Mesenchymal stem cell (in vitro differentiated cells and primary cell): ENCODE results near the gene NFATC2IP.
A peak's percentile ranks its signal among the peaks of the same experiment; 100 is the strongest.

Source experiments
- DNase-seq: peaks from one replicate; pipeline ENCODE4 v3.0.0-alpha.2; 2013
- H2AFZ ChIP-seq: one replicate; pipeline ENCODE4 v1.6.1; 2013; ENCODE audit warnings: low read depth, mild to moderate bottlenecking, control low read depth, inconsistent platforms, low read length, moderate library complexity
- H2AK5ac ChIP-seq: 2 replicates; pipeline ENCODE4 v1.6.1; 2013; ENCODE audit warnings: low read length, moderate library complexity, mild to moderate bottlenecking, inconsistent platforms; ENCODE audit not compliant: severe bottlenecking
- H2BK120ac ChIP-seq: one replicate; pipeline ENCODE4 v1.6.1; 2013; ENCODE audit warnings: low read depth, mild to moderate bottlenecking, inconsistent platforms, low read length, moderate library complexity
- H2BK12ac ChIP-seq, 2 experiments: one replicate each; pipeline ENCODE4 v1.6.1; 2013; ENCODE audit warnings: inconsistent platforms in 2 of 2, low read length in 2 of 2, mild to moderate bottlenecking in 2 of 2, moderate library complexity in 2 of 2, control low read depth in 1 of 2
- H2BK15ac ChIP-seq: one replicate; pipeline ENCODE4 v1.6.1; 2013; ENCODE audit warnings: mild to moderate bottlenecking, low read depth, inconsistent platforms; ENCODE audit not compliant: poor library complexity, severe bottlenecking
- H2BK5ac ChIP-seq: 2 replicates; pipeline ENCODE4 v1.6.1; 2013; ENCODE audit warnings: low read depth, mild to moderate bottlenecking, low read length, control low read depth, inconsistent platforms; ENCODE audit not compliant: poor library complexity, severe bottlenecking
- H3K14ac ChIP-seq, 2 experiments: one replicate each; pipeline ENCODE4 v1.6.1; 2013; ENCODE audit warnings: inconsistent platforms in 2 of 2, low read length in 2 of 2, control low read depth in 1 of 2, mild to moderate bottlenecking in 1 of 2, moderate library complexity in 1 of 2
- H3K18ac ChIP-seq, 2 experiments: one replicate each; pipeline ENCODE4 v1.6.1; 2013; ENCODE audit warnings: inconsistent platforms in 2 of 2, low read length in 2 of 2, control low read depth in 1 of 2, low read depth in 1 of 2, mild to moderate bottlenecking in 1 of 2
- H3K23ac ChIP-seq, 2 experiments: one replicate each; pipeline ENCODE4 v1.6.1; 2013; ENCODE audit warnings: inconsistent platforms in 2 of 2, low read length in 2 of 2, mild to moderate bottlenecking in 2 of 2, moderate library complexity in 2 of 2, control low read depth in 1 of 2
- H3K27ac ChIP-seq: 2 replicates; pipeline ENCODE4 v1.5.1; 2013; ENCODE audit warnings: mild to moderate bottlenecking, moderate library complexity, low read length, control low read depth, inconsistent platforms; ENCODE audit not compliant: poor library complexity, severe bottlenecking
- H3K27me3 ChIP-seq, 2 experiments: 2 replicates each; pipeline versions ENCODE4 v1.6.1 to v1.7.0; 2013; ENCODE audit warnings: low read length in 2 of 2, mild to moderate bottlenecking in 2 of 2, moderate library complexity in 2 of 2, control low read depth in 1 of 2, inconsistent platforms in 1 of 2; ENCODE audit not compliant: control insufficient read depth in 1 of 2, insufficient read depth in 1 of 2
- H3K36me3 ChIP-seq, 2 experiments: 2 replicates each; pipeline versions ENCODE4 v1.6.1 to v1.7.0; 2013; ENCODE audit warnings: low read length in 2 of 2, control low read depth in 1 of 2, inconsistent platforms in 1 of 2, low read depth in 1 of 2, mild to moderate bottlenecking in 1 of 2; ENCODE audit not compliant: insufficient read depth in 2 of 2, control insufficient read depth in 1 of 2
- H3K4ac ChIP-seq, 2 experiments: one replicate each; pipeline ENCODE4 v1.6.1; 2013; ENCODE audit warnings: inconsistent platforms in 2 of 2, low read length in 2 of 2, mild to moderate bottlenecking in 2 of 2, moderate library complexity in 2 of 2, control low read depth in 1 of 2, low read depth in 1 of 2
- H3K4me1 ChIP-seq: 2 replicates; pipeline ENCODE4 v1.6.1; 2013; ENCODE audit warnings: low read depth, low read length, control low read depth; ENCODE audit not compliant: control insufficient read depth, insufficient read depth
- H3K4me2 ChIP-seq: 2 replicates; pipeline ENCODE4 v1.6.1; 2013; ENCODE audit warnings: low read length, mild to moderate bottlenecking, inconsistent platforms; ENCODE audit not compliant: poor library complexity, severe bottlenecking
- H3K4me3 ChIP-seq, 2 experiments: 2 replicates each; pipeline versions ENCODE4 v1.5.1 to v1.7.0; 2013; ENCODE audit warnings: low read length in 2 of 2, mild to moderate bottlenecking in 2 of 2, control low read depth in 1 of 2, low read depth in 1 of 2; ENCODE audit not compliant: insufficient read depth in 1 of 2
- H3K79me1 ChIP-seq: replicated peaks from 2 replicates; pipeline ENCODE4 v1.6.1; 2013; ENCODE audit warnings: mild to moderate bottlenecking, control low read depth, low read length, inconsistent platforms; ENCODE audit not compliant: poor library complexity, severe bottlenecking
- H3K9ac ChIP-seq: 2 replicates; pipeline ENCODE4 v1.7.0; 2013; ENCODE audit warnings: mild to moderate bottlenecking, low read length, moderate library complexity
- H3K9me3 ChIP-seq: 2 replicates; pipeline ENCODE4 v1.7.0; 2013; ENCODE audit warnings: mild to moderate bottlenecking, low read length; ENCODE audit not compliant: control insufficient read depth
- H4K8ac ChIP-seq: one replicate; pipeline ENCODE4 v1.6.1; 2013; ENCODE audit warnings: inconsistent platforms, mild to moderate bottlenecking, low read length, moderate library complexity
- H4K91ac ChIP-seq: one replicate; pipeline ENCODE4 v1.6.1; 2013; ENCODE audit warnings: mild to moderate bottlenecking, low read length, inconsistent platforms
- WGBS: methylation state at CpG from one replicate; pipeline ENCODE4 v1.1.7; 2013; ENCODE audit warnings: mixed read lengths; 5-methylcytosine and 5-hydroxymethylcytosine counted together

Gene NFATC2IP

DNA sequence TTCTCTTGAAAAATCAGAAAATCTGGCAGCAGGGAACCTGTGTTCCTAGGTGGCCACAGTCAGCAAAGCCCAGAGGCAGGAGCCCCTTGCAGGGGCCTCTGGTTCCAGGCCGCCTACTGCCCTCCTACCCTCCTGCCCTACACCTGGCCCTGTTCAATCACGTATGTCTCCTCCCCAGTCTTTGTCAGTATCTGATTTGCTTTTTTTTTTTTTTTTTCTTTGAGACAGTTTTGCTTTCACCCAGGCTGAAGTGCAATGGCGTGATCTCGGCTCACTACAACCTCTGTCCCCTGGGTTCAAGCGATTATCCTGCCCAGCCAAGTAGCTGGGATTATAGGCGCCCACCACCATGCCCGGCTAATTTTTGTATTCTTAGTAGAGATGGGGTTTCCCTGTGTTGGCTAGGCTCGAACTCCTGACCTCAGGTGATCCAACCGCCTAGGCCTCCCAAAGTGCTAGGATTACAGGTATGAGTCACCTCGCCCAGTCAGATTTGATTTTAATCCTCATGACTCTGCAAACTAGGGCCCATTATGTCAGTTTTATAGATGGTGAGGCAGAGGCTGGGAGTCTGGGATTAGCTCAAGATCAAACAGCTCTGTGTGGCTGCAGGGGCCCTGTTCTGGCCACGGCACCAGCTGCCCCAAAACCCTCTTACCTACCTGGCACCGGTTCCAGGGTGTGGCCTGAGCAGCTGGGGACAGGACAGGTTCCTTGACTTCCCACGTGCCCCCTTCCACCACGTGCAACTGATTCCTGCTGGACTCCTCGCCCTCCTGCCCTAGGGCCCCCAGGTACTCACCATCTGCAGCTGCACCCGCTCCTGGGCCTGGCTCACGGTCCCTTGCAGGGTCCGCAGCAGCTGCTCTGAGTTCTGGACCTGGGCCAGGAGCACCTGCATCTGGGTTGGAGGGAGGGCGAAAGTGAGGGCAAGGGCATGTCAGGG, 40.4 kb upstream of the NFATC2IP start:
- Histone ChIP-seq H3K4me1 (peaks cover 2% of the 10 kb centered on the region), H3K36me3 (peaks cover 45 to 71% of the 10 kb centered on the region in 2 experiments), H2BK5ac (no peak overlapping the region), H2AK5ac (no peak overlapping the region), H3K4me2 (no peak overlapping the region), H3K4me3 (no peak overlapping the region), H3K4ac (no peak overlapping the region), H3K27me3 (no peaks in the 10 kb centered on the region), H2BK15ac (no peak overlapping the region), H2BK120ac (no peak overlapping the region), H3K14ac (no peak overlapping the region), H3K18ac (no peak overlapping the region), H3K9me3 (no peaks in the 10 kb centered on the region), H2BK12ac (no peak overlapping the region), H3K27ac (no peak overlapping the region), H2AFZ (no peak overlapping the region), H4K91ac (no peak overlapping the region), H3K9ac (no peak overlapping the region), H4K8ac (no peak overlapping the region), H3K23ac (no peak overlapping the region), H3K79me1 (peaks cover 6% of the 10 kb centered on the region)
- no peak for DNase-seq
- WGBS: 92% methylated on average over 18 of the region's 19 CpGs

DNA sequence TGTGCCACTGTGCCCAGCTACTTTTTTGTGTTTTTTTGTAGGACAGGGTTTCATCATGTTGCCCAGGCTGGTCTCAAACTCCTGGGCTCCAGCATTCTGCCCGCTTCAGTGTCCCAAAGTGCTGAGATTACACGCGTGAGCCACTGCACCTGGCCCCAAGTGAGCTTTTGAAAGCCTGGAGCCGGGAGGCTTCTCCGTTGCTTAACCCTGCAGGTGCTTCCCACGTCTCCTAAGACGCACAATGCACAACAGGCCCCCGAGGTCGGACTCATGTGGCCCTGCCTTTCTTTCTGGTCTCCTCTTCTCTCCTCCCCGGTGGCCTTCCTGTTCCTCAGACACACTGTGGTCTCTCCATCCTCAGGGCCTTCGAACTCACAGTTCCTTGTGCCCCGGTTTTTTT, 38.2 kb upstream of the NFATC2IP start:
- Histone ChIP-seq H3K18ac (no peak overlapping the region), H2AFZ (no peak overlapping the region), H3K4me1 (peaks cover 2% of the 10 kb centered on the region), H3K27me3 (no peaks in the 10 kb centered on the region), H4K8ac (no peak overlapping the region), H2BK12ac (no peak overlapping the region), H4K91ac (no peak overlapping the region), H2BK15ac (no peak overlapping the region), H3K4ac (no peak overlapping the region), H3K14ac (no peak overlapping the region), H3K27ac (no peak overlapping the region), H3K36me3 (peaks cover 59 to 68% of the 10 kb centered on the region in 2 experiments), H2BK120ac (no peak overlapping the region), H2BK5ac (no peak overlapping the region), H2AK5ac (no peak overlapping the region), H3K79me1 (peaks cover 6% of the 10 kb centered on the region), H3K23ac (no peak overlapping the region), H3K9me3 (no peaks in the 10 kb centered on the region), H3K9ac (no peak overlapping the region), H3K4me2 (no peak overlapping the region), H3K4me3 (no peak overlapping the region)
- 94% methylated on average over 12 of the region's 12 CpGs for WGBS
- no peak for DNase-seq

DNA sequence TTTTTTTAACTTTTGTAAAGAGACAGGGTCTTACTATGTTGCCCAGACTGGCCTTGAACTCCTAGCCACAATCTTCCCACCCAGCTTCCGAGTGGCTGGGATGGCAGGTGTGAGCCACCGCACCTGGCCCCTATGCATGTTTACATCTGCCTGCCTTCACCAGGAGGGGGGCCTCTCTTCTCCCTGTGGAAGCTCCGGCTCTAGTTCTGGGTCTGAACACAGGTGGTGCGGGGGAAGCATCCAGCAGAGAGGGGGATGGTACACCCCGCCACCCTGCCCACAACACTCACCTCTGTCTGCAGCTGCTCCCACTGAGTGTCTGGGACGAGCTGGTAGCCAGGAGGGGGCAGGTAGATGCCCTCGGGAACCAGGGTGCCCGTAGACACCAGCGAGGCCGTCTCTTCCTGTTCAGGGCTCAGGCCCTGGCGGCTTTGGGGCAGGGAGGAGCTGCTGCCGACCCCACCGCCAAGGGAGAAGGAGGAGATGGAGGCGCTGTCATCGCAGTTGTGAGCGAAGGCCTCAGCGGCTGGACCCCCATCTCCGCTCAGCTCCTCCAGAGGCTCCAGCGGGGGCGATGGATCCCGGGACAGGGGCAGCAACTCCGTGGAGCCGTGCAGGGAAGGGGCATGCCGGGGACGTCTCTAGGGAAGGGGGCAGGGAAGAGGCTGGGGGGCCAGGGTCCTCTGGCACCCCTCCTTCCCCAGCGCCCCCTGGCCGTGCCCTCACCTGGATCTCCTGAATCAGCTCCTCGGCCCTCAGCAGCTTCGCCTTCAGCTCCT, 36.6 kb upstream of the NFATC2IP start:
- Histone ChIP-seq H2AFZ (no peak overlapping the region), H3K27me3 (no peaks in the 10 kb centered on the region), H4K8ac (no peak overlapping the region), H3K4me3 (no peak overlapping the region), H2BK5ac (no peak overlapping the region), H3K9ac (no peak overlapping the region), H2BK120ac (no peak overlapping the region), H3K36me3 (peaks cover 61 to 71% of the 10 kb centered on the region in 2 experiments), H2BK12ac (no peak overlapping the region), H3K4ac (no peak overlapping the region), H3K27ac (no peak overlapping the region), H3K14ac (no peak overlapping the region), H3K4me2 (no peak overlapping the region), H3K23ac (no peak overlapping the region), H3K4me1 (peaks cover 2% of the 10 kb centered on the region), H3K79me1 (peaks cover 6% of the 10 kb centered on the region), H2BK15ac (no peak overlapping the region), H4K91ac (peak overlapping the region; percentile 39), H2AK5ac (no peak overlapping the region), H3K18ac (no peak overlapping the region), H3K9me3 (no peaks in the 10 kb centered on the region)
- 94% methylated on average over 28 of the region's 29 CpGs for WGBS
- no peak for DNase-seq

DNA sequence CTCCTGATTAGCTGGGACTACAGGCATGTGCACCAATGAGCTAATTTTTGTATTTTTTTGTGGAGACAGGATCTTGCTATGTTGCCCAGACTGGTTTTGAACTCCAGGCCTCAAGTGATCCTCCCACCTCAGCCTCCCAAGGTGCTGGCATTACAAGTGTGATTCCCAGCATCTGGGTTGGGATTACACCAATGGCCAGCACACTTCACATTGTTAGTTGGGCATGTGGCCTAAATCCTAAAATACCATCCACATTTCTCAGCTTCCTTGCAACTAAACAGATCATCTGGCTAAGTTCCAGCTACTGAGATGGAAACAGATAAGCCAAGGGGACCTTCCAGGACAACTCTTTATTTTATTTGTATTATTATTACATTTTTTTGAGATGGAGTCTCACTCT, 35.6 kb upstream of the NFATC2IP start:
- Histone ChIP-seq H3K27ac (no peak overlapping the region), H3K4ac (no peak overlapping the region), H4K91ac (no peak overlapping the region), H3K4me2 (no peak overlapping the region), H3K18ac (no peak overlapping the region), H2BK120ac (no peak overlapping the region), H2AK5ac (no peak overlapping the region), H3K4me1 (peaks cover 2% of the 10 kb centered on the region), H3K79me1 (peaks cover 6% of the 10 kb centered on the region), H2BK12ac (no peak overlapping the region), H3K9ac (no peak overlapping the region), H4K8ac (no peak overlapping the region), H3K27me3 (no peaks in the 10 kb centered on the region), H3K4me3 (no peak overlapping the region), H2BK15ac (no peak overlapping the region), H2AFZ (no peak overlapping the region), H2BK5ac (no peak overlapping the region), H3K36me3 (peaks cover 66 to 75% of the 10 kb centered on the region in 2 experiments), H3K14ac (no peak overlapping the region), H3K9me3 (no peaks in the 10 kb centered on the region), H3K23ac (no peak overlapping the region)
- peak; percentile 37 for DNase-seq
